BE2C (cell line): ENCODE data around the gene DOLPP1.

Experiments used
- DNase-seq: peaks from one replicate; pipeline ENCODE4 v3.0.0-alpha.2; 2020
- H3K27me3 ChIP-seq: fragments of 250-450 bp; sonication (Bioruptor Pico); 2 replicates; pipeline ENCODE4 v1.5.1; 2020; ENCODE audit warnings: mild to moderate bottlenecking
- H3K36me3 ChIP-seq: fragments of 250-450 bp; sonication (Bioruptor Pico); 2 replicates; pipeline ENCODE4 v1.5.1; 2020; ENCODE audit warnings: mild to moderate bottlenecking
- H3K4me1 ChIP-seq: fragments of 250-450 bp; sonication (Bioruptor Pico); 2 replicates; pipeline ENCODE4 v1.5.1; 2020
- H3K4me3 ChIP-seq: 2 replicates; pipeline ENCODE4 v1.5.1; 2011; ENCODE audit warnings: low read depth, low read length
- H3K9me3 ChIP-seq: fragments of 250-450 bp; sonication (Bioruptor Pico); 2 replicates; pipeline ENCODE4 v1.5.1; 2020
- CTCF ChIP-seq: IDR thresholded peaks from 2 replicates; pipeline ENCODE4 v1.5.1; 2012; ENCODE audit warnings: mild to moderate bottlenecking, low read depth, low read length

DOLPP1 gene

GRCh38 chr9:129136446-129137035, 55.6 kb downstream of the DOLPP1 start:
- no peak overlapping the region for H3K4me3 ChIP-seq
- H3K4me1 ChIP-seq, result peaks cover 16% of the 10 kb centered on the region
- DNase-seq, result no peak
- no peaks in the 10 kb centered on the region for H3K27me3 ChIP-seq
- H3K36me3 ChIP-seq, result peaks cover 17% of the 10 kb centered on the region
- TF ChIP-seq CTCF, result no peak
- no peaks in the 10 kb centered on the region for H3K9me3 ChIP-seq

- H3K36me3 ChIP-seq, result peaks cover 19% of the 10 kb centered on the region
- no peaks in the 10 kb centered on the region for H3K9me3 ChIP-seq
- no peak overlapping the region for H3K4me3 ChIP-seq
- H3K4me1 ChIP-seq, result peaks cover 24% of the 10 kb centered on the region
- TF ChIP-seq CTCF, result no peak
- H3K27me3 ChIP-seq, result no peaks in the 10 kb centered on the region
- DNase-seq, result no peak
Observed at GRCh38 chr9:129137292-129138143, 56.6 kb downstream of the DOLPP1 start.

GRCh38 chr9:129138144-129138462, 57.2 kb downstream of the DOLPP1 start:
- H3K36me3 ChIP-seq, result peaks cover 24% of the 10 kb centered on the region
- DNase-seq, result no peak
- TF ChIP-seq CTCF, result no peak

GRCh38 chr9:129138476-129139232, 57.7 kb downstream of the DOLPP1 start:
- H3K4me1 ChIP-seq, result peaks cover 30% of the 10 kb centered on the region
- H3K36me3 ChIP-seq, result peaks cover 24% of the 10 kb centered on the region
- TF ChIP-seq CTCF, result no peak
- no peak for DNase-seq
- H3K9me3 ChIP-seq, result no peaks in the 10 kb centered on the region
- H3K4me3 ChIP-seq, result no peak overlapping the region
- no peaks in the 10 kb centered on the region for H3K27me3 ChIP-seq

More at GRCh38 chr9:129138144-129138462, 57.2 kb downstream of the DOLPP1 start:
- H3K4me3 ChIP-seq, result no peak overlapping the region
- no peaks in the 10 kb centered on the region for H3K27me3 ChIP-seq
- H3K4me1 ChIP-seq, result peaks cover 29% of the 10 kb centered on the region
- no peaks in the 10 kb centered on the region for H3K9me3 ChIP-seq

GRCh38 chr9:129139233-129139992, 58.5 kb downstream of the DOLPP1 start:
- DNase-seq, result peak; percentile 83
- peak overlapping the region; percentile 55 for H3K4me3 ChIP-seq
- peaks cover 28% of the 10 kb centered on the region for H3K36me3 ChIP-seq
- H3K4me1 ChIP-seq, result peaks cover 30% of the 10 kb centered on the region
- TF ChIP-seq CTCF, result peak; percentile 94
- no peaks in the 10 kb centered on the region for H3K9me3 ChIP-seq
- H3K27me3 ChIP-seq, result no peaks in the 10 kb centered on the region
